Measurements from ENCODE around the gene CUX1. TPM values are rescaled to one million over a fixed set of nuclear protein-coding genes. Genes with fewer than 3 reads are reported as not detected.

The CUX1 gene
- total RNA-seq, 1 donor from 2014 or later, result 56.5 TPM

DNA sequence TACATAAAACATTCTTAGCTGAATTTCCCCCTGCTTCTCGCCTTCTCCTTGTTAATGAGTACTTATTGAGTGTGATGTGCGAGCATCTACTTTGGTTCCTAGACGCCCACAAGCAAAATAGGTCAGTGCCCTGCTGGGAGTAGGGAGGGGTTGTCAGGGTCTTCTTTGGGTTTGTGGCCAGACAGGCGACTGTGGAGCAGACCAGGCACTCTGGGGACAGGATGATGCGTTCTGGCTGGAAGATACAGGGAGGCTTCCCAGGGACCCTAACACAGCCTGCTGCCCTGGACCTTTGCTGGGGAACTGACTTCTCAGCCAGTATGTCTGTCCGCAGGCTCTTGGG lies 227.2 kb downstream of the CUX1 start:
- DNase-seq, result no peak
- no peak overlapping the region for H3K27ac Mint-ChIP-seq (ENCODE audit: unreplicated experiment)
- TF ChIP-seq CTCF (IDR thresholded peaks at IDR 0.05; ENCODE audit: partially characterized antibody, unreplicated experiment), result no peak
- H3K9me3 Mint-ChIP-seq (ENCODE audit: unreplicated experiment), result peaks cover 5% of the 10 kb centered on the region
- H3K27me3 Mint-ChIP-seq (ENCODE audit: unreplicated experiment), result peaks cover 4% of the 10 kb centered on the region
- no peak overlapping the region for H3K4me3 Mint-ChIP-seq (ENCODE audit: unreplicated experiment)
- no peaks in the 10 kb centered on the region for H3K36me3 Mint-ChIP-seq (ENCODE audit: unreplicated experiment)
- H3K4me1 Mint-ChIP-seq (ENCODE audit: low read depth, unreplicated experiment), result peaks cover 15% of the 10 kb centered on the region

- Mint-ChIP-seq H3K4me1 (ENCODE audit: low read depth, unreplicated experiment) (peaks cover 12% of the 10 kb centered on the region), H3K36me3 (ENCODE audit: unreplicated experiment) (no peaks in the 10 kb centered on the region), H3K4me3 (ENCODE audit: unreplicated experiment) (no peak overlapping the region), H3K27me3 (ENCODE audit: unreplicated experiment) (peaks cover 4% of the 10 kb centered on the region), H3K27ac (ENCODE audit: unreplicated experiment) (no peak overlapping the region), H3K9me3 (ENCODE audit: unreplicated experiment) (peaks cover 5% of the 10 kb centered on the region)
- no peak for TF ChIP-seq CTCF (IDR thresholded peaks at IDR 0.05; ENCODE audit: partially characterized antibody, unreplicated experiment)
- DNase-seq, result no peak
Observed at GRCh38 chr7:102044984-102045673, 227.7 kb downstream of the CUX1 start.

DNA sequence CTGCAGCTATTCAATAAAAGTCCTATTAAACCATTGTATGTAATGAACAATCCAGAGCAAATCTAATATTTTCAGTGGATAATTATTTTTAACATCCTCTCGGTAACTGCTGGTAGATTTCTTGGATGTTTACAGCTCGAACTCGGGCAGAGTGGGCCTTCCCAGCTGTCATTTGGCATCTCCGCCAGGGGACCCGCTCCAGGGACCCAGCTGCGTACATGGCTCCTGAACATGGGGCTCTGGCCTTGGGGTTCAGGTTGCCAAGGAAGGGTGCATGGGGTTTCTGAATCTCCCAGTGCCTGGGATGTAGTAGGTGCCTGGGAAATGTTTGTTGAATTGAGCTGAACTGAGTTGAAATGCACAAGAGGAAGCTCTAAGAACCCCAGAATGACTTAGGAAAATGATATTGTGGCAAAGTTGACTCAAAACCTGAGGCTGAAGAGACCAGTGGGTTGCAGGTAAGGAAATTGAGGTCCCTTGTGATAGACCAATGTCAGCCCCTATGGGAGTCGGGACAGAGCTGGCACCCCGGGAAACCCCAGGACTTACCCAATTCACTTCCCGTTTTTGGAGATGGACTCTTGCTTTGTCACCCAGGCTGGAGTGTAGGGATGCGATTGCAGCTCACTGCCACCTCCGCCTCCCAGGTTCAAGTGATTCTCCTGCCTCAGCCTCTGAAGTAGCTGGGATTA lies 228.4 kb downstream of the CUX1 start:
- no peak for DNase-seq
- Mint-ChIP-seq H3K27ac (ENCODE audit: unreplicated experiment) (no peak overlapping the region), H3K36me3 (ENCODE audit: unreplicated experiment) (no peaks in the 10 kb centered on the region), H3K4me3 (ENCODE audit: unreplicated experiment) (no peak overlapping the region), H3K9me3 (ENCODE audit: unreplicated experiment) (peaks cover 5% of the 10 kb centered on the region), H3K4me1 (ENCODE audit: low read depth, unreplicated experiment) (peaks cover 14% of the 10 kb centered on the region), H3K27me3 (ENCODE audit: unreplicated experiment) (peaks cover 4% of the 10 kb centered on the region)
- no peak for TF ChIP-seq CTCF (IDR thresholded peaks at IDR 0.05; ENCODE audit: partially characterized antibody, unreplicated experiment)

DNA sequence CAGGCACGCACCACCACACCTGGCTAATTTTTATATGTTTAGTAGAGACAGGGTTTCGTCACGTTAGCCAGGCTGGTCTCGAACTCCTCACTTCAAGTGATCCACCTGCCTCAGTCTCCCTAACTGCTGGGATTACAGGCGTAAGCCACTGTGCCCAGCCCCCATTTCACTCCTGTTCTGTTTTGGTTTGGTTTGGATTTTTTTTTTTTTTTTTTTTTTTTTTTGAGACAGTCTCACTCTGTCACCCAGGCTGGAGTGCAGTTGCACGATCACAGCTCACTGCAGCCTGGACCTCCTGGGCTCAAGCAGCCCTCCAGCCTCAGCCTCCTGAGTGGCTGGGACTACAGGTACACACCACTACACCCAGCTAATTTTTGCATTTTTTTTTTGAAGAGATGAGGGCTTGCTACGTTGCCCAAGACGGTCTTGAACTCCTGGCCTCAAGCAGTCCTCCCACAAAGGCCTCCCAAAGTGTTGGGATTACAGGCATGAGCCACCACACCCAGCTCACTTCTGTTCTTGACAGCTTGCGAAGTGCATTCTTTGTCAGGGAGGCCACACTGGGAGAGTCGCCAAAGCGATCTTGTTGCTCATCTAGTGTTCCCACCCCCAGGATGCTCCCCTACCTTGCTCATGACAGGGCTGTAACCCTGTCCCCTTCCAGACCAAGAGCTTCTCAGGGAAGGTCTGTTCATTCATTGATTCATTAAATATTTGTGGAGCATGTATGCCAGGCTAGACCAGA lies 229.1 kb downstream of the CUX1 start:
- no peak for TF ChIP-seq CTCF (IDR thresholded peaks at IDR 0.05; ENCODE audit: partially characterized antibody, unreplicated experiment)
- Mint-ChIP-seq H3K9me3 (ENCODE audit: unreplicated experiment) (peaks cover 5% of the 10 kb centered on the region), H3K27ac (ENCODE audit: unreplicated experiment) (no peak overlapping the region), H3K4me1 (ENCODE audit: low read depth, unreplicated experiment) (peaks cover 17% of the 10 kb centered on the region), H3K27me3 (ENCODE audit: unreplicated experiment) (peaks cover 4% of the 10 kb centered on the region), H3K36me3 (ENCODE audit: unreplicated experiment) (no peaks in the 10 kb centered on the region), H3K4me3 (ENCODE audit: unreplicated experiment) (no peak overlapping the region)
- DNase-seq, result no peak
